Activated T-cell treated with anti-CD3 and anti-CD28 coated beads, Interleukin-2, amount 50 U/mL, for 4 hours (primary cell): ENCODE results near the gene COX20. TPM values are rescaled to one million over a fixed set of nuclear protein-coding genes. Genes with fewer than 3 reads are reported as not detected.
"Not testable (repeated sequence)": the region's sequence is repeated elsewhere in the genome, so short reads cannot be mapped to it uniquely, and the experiment has no call there.

Source experiments
- ATAC-seq, 2 donors: fragments of 200-7000 bp; cut with Tn5 transposase; one replicate each; pipeline ENCODE4 v1.10.0; 2021
- DNase-seq: peaks from one replicate; pipeline ENCODE4 v3.0.0-alpha.2; 2020
- H3K27me3 Mint-ChIP-seq: one replicate; pipeline ENCODE4 v1.8.0; 2021; ENCODE audit warnings: low read depth, mixed read lengths
- H3K36me3 Mint-ChIP-seq: one replicate; pipeline ENCODE4 v1.8.0; 2022; ENCODE audit warnings: mixed read lengths; ENCODE audit not compliant: insufficient read depth
- H3K4me1 Mint-ChIP-seq: one replicate; pipeline ENCODE4 v1.8.0; 2021; ENCODE audit warnings: low read depth, mixed read lengths
- H3K4me3 Mint-ChIP-seq: one replicate; pipeline ENCODE4 v1.8.0; 2021; ENCODE audit warnings: mild to moderate bottlenecking, moderate library complexity, mixed read lengths
- H3K9me3 Mint-ChIP-seq: one replicate; pipeline ENCODE4 v1.8.0; 2021; ENCODE audit warnings: mixed read lengths
- total RNA-seq, 3 donors: library from RNA; stranded (reverse); gene quantifications; one replicate each; pipeline ENCODE4 v1.2.1, GENCODE V29; 2021

Gene COX20
- total RNA-seq: 10 to 100 TPM; 50.7 to 54.1 (median 53.7) TPM

DNA sequence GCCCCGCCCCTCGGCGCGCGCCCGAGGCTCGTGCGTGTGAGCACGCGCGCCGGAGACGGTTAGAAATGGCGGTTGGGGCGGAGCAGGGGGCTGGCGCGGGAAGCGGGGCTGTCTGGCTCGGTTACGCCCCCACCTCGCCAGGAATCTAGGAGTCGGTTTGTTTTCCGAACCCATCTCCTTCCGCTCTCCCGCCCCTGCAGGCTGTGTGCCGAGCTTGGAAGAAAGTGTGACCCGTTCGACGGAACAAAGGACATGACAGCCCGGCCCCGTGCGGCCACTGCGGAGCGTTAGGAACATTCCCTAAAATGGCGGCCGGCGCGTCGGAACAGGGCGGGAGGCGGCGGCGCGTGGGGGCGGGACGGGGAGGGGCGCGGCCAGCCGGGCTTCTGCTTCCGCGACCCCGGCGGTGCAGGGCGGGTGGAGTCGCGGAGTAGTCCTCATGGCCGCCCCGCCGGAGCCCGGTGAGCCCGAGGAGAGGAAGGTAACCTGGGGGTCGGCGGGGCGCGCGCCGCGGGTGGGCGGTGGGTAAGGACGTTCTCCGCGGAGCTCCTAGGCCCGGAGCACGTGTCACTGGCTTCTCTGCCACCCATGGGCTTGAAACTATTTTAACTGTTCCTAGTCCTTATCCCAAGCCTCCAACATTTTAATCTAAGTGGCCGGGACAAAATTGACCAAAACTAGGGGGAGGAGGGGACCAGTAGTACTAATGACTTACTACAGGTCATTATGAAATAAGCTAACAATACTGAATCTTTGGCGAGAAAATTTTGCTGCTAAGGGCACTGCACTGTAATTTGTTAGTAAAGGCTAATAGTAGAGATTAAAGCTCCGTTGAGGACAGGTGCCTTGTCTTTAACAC lies at the start of gene COX20:
TSS of gene COX20 (plus strand) at position 383 of the 859 bp plus-strand sequence. CDS start at position 440, 57 bp downstream.
- peak within 1 kb of the TSS; percentile 95 for H3K4me3 Mint-ChIP-seq
- peak; percentile 71 to 74 for ATAC-seq
- peaks cover 36% of the 10 kb centered on the region for H3K36me3 Mint-ChIP-seq
- peak; percentile 84 for DNase-seq
- peaks cover 41% of the 10 kb centered on the region for H3K4me1 Mint-ChIP-seq
- H3K27me3 Mint-ChIP-seq: no peaks in the 10 kb centered on the region
- no peaks in the 10 kb centered on the region for H3K9me3 Mint-ChIP-seq

GRCh38 chr1:244788493-244789275 lies 46.8 kb upstream of the COX20 start:
- Mint-ChIP-seq H3K4me1 (no peaks in the 10 kb centered on the region), H3K4me3 (no peak overlapping the region), H3K9me3 (no peaks in the 10 kb centered on the region), H3K36me3 (no peaks in the 10 kb centered on the region), H3K27me3 (no peaks in the 10 kb centered on the region)
- DNase-seq (no peak), ATAC-seq (no peak)

GRCh38 chr1:244789276-244789580 lies 46.2 kb upstream of the COX20 start:
- H3K36me3 Mint-ChIP-seq: no peaks in the 10 kb centered on the region
- ATAC-seq (no peak), DNase-seq (no peak)
- no peaks in the 10 kb centered on the region for H3K27me3 Mint-ChIP-seq
- H3K4me3 Mint-ChIP-seq: no peak overlapping the region
- no peaks in the 10 kb centered on the region for H3K4me1 Mint-ChIP-seq
- no peaks in the 10 kb centered on the region for H3K9me3 Mint-ChIP-seq

DNA sequence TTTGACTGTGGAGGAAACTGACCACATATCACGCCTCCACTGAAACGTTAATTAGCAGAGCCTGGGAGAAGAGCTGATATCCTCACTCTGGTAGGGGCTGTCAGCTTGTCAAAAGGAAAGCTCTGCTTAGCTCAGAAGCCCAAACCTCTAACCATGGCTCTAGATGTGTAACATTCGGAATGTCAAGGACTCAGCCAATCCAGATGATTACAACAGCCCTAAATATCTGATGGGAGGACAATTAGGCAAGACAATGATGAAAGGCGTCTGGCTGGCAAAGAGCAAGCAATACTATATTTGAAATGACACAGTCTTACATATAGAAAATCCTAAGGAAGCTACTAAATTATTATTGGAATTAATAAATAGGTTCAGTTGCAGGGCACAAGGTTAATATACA lies 45.7 kb upstream of the COX20 start:
- H3K9me3 Mint-ChIP-seq: no peaks in the 10 kb centered on the region
- no peaks in the 10 kb centered on the region for H3K4me1 Mint-ChIP-seq
- H3K36me3 Mint-ChIP-seq: no peaks in the 10 kb centered on the region
- DNase-seq (no peak), ATAC-seq (no peak)
- no peaks in the 10 kb centered on the region for H3K27me3 Mint-ChIP-seq
- no peak overlapping the region for H3K4me3 Mint-ChIP-seq

GRCh38 chr1:244791061-244791460 lies 44.4 kb upstream of the COX20 start:
- Mint-ChIP-seq H3K4me3 (no peak overlapping the region), H3K4me1 (no peaks in the 10 kb centered on the region), H3K27me3 (no peaks in the 10 kb centered on the region), H3K36me3 (no peaks in the 10 kb centered on the region), H3K9me3 (no peaks in the 10 kb centered on the region)
- DNase-seq (no peak), ATAC-seq (no peak)

GRCh38 chr1:244792188-244792850 lies 43.1 kb upstream of the COX20 start:
- H3K36me3 Mint-ChIP-seq: no peaks in the 10 kb centered on the region
- no peak overlapping the region for H3K4me3 Mint-ChIP-seq
- DNase-seq (no peak), ATAC-seq (no peak)
- no peaks in the 10 kb centered on the region for H3K4me1 Mint-ChIP-seq
- H3K27me3 Mint-ChIP-seq: no peaks in the 10 kb centered on the region
- no peaks in the 10 kb centered on the region for H3K9me3 Mint-ChIP-seq

DNA sequence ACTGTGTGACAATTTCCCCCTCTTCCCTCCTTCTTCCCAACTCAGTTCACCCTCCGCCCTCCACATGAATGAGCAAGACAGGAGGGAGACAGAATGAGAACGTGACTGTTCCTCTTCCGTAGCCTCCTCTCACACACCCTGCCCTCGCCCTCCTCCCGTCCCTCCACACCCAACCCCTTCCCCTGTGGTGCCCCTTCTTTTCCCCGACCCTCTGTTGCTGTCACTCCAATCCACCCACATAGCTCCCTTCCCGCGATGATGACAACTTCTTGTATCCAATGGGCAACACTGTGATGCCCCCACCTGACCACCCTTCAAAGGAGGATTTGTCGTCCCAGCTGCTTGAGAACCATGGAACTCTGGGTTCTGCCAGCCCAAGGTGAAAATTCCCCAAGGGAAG lies 41.4 kb upstream of the COX20 start:
- no peak overlapping the region for H3K4me3 Mint-ChIP-seq

DNA sequence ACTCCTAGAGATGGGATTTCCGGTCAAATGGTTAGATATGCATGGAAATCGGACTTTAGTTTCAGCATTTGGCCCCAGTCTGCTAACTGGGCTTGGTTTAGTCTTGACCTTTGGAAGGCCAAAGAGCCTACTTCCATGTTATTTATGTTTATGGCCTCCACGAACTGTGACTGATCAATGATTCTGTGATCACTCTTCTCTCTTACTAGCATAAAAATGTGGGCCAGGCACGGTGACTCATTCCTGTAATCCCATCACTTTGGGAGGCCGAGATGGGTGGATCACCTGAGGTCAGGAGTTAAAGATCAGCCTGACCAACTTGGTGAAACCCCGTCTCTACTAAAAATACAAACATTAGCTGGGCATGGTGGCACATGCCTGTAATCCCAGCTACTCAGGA lies 40.9 kb upstream of the COX20 start:
- not testable (repeated sequence) for DNase-seq, H3K4me3 Mint-ChIP-seq

More for the DNA sequence above, 41.4 kb upstream of the COX20 start:
- H3K27me3 Mint-ChIP-seq: no peaks in the 10 kb centered on the region
- no peaks in the 10 kb centered on the region for H3K4me1 Mint-ChIP-seq
- DNase-seq (no peak), ATAC-seq (no peak)
- H3K36me3 Mint-ChIP-seq: no peaks in the 10 kb centered on the region
- no peaks in the 10 kb centered on the region for H3K9me3 Mint-ChIP-seq

DNA sequence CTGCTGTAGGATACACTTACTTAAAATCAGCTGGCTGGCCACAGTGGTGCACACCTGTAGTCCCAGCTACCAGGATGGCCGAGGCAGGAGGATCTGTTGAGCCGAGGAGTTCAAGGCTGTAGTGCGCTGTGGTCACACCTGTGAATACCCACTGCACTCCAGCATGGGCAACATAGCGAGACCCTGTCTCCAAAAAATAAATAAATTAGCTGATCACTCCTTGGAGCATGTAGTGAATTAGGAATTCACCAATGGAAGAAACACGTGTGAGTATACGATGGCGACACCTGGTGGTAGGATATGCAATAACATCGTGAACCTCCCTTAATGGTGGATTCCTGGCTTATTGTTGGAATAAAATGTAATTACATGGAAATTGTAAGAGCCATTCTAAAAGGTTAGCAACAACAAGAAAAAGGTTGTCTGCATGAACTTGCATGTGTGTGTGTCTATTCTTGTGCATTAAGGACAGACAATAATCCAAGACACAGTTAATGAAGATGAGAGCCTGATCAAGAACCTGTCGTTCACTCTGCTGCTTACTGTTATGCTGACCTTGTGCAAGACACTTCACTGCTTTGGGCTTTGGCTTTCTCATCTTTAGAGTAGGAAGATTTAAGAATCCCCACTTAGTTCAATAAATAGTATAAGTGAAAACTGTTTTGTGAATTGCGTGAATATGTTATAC lies 38.6 kb upstream of the COX20 start:
- Mint-ChIP-seq H3K4me3 (no peak overlapping the region), H3K36me3 (no peaks in the 10 kb centered on the region), H3K27me3 (no peaks in the 10 kb centered on the region), H3K9me3 (no peaks in the 10 kb centered on the region), H3K4me1 (peaks cover 4% of the 10 kb centered on the region)
- peak in 1 of 2 donors; percentile 50 for ATAC-seq
- DNase-seq: peak; percentile 46

More for the DNA sequence above, 40.9 kb upstream of the COX20 start:
- H3K9me3 Mint-ChIP-seq, ATAC-seq, H3K4me1 Mint-ChIP-seq, H3K36me3 Mint-ChIP-seq, H3K27me3 Mint-ChIP-seq: not testable (repeated sequence)

- ATAC-seq: no peak
These were observed 34.6 kb upstream of the COX20 start for GRCh38 chr1:244800821-244801220.

DNA sequence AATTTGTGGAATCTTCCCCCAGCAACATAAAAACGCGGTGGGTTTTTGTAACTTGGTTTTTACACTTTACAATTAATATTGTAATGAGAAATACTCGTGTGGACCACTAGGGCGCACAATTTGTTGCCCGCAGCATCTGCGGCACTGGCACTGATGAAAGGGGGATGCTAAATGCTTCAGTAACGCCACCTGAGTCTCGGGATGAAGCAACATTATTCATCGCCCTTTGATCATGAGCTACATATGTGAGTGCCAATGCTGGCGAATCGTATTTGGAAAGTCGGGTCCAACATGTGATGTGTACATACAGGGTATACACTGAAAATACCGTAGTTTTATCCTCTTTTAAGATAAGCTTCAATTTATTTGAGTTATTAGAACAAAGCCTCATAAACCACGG lies 34.2 kb upstream of the COX20 start:
- no peaks in the 10 kb centered on the region for H3K27me3 Mint-ChIP-seq
- peak; percentile 87 to 89 for ATAC-seq
- peak; percentile 54 for DNase-seq
- no peaks in the 10 kb centered on the region for H3K9me3 Mint-ChIP-seq
- no peaks in the 10 kb centered on the region for H3K36me3 Mint-ChIP-seq
- H3K4me1 Mint-ChIP-seq: peaks cover 4% of the 10 kb centered on the region
- H3K4me3 Mint-ChIP-seq: no peak overlapping the region

More at GRCh38 chr1:244800821-244801220, 34.6 kb upstream of the COX20 start:
- H3K9me3 Mint-ChIP-seq: no peaks in the 10 kb centered on the region
- H3K4me3 Mint-ChIP-seq: no peak overlapping the region
- no peak for DNase-seq
- H3K27me3 Mint-ChIP-seq: no peaks in the 10 kb centered on the region
- no peaks in the 10 kb centered on the region for H3K36me3 Mint-ChIP-seq
- peaks cover 4% of the 10 kb centered on the region for H3K4me1 Mint-ChIP-seq

DNA sequence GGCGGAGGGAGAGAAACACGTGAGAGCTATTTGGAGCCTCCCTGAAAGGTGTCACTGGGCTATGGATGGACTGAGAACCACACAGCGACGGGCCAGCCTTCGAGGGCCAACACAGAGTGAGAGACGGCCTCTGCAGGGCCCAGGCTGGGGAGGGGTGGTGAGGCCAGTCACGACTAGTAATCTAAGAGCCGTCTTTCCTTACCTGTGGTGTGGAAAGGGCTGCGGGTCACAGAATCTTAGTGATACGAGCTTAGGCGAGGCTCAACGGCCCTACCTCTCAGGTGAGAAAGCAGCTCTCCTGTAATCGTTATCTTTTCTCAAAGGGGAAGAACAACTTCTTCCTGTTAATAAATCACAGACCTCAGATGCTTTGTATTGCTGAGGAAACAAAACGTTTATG lies 33.4 kb upstream of the COX20 start:
- Mint-ChIP-seq H3K27me3 (no peaks in the 10 kb centered on the region), H3K4me3 (no peak overlapping the region), H3K9me3 (no peaks in the 10 kb centered on the region), H3K36me3 (no peaks in the 10 kb centered on the region), H3K4me1 (peaks cover 4% of the 10 kb centered on the region)
- no peak for ATAC-seq
- DNase-seq: no peak

- no peak for DNase-seq
- Mint-ChIP-seq H3K4me1 (peaks cover 4% of the 10 kb centered on the region), H3K4me3 (no peak overlapping the region), H3K9me3 (no peaks in the 10 kb centered on the region), H3K36me3 (no peaks in the 10 kb centered on the region), H3K27me3 (no peaks in the 10 kb centered on the region)
- no peak for ATAC-seq
These were observed 32.8 kb upstream of the COX20 start for GRCh38 chr1:244802556-244803239.
